Endothelial cell of umbilical vein (primary cell): ENCODE data around the gene SEMA7A.

Experiments used
- TF ChIP-seq, protein P1 (sequence below), 2 donors: IDR thresholded peaks; 1 replicate in 1 of 2; 2 replicates in 1 of 2; pipeline ENCODE4 v1.5.1; 2011; ENCODE audit warnings: low read length in 2 of 2, mild to moderate bottlenecking in 2 of 2, moderate library complexity in 2 of 2, control low read depth in 1 of 2, inconsistent platforms in 1 of 2, low read depth in 1 of 2; ENCODE audit not compliant: insufficient read depth in 1 of 2; ENCODE audit errors: extremely low read depth in 1 of 2
- TF ChIP-seq, protein P2 (sequence below): IDR thresholded peaks from 2 replicates; pipeline ENCODE4 v1.6.1; 2011; ENCODE audit not compliant: insufficient read depth, insufficient read length

DNA sequence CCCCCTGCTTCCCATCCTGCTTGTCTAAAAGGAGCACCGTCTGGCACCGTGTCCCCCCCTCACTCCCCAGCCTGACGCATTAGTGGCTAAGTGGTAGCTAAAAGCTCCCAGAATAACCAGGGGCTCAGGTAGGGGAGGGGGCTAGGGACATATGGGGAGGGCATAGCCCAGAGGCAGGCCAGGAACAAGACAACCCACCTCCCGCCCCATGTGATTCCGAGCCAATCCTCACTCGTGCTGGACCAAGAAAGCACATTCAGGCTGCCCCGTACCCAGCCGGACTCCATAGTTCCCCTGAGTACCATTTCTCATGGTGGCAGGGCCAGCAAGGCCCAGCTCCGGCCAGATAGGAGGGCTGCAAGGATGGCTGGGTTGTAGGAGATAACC lies 11.5 kb downstream of the SEMA7A start:
- TF ChIP-seq, protein P1, sequence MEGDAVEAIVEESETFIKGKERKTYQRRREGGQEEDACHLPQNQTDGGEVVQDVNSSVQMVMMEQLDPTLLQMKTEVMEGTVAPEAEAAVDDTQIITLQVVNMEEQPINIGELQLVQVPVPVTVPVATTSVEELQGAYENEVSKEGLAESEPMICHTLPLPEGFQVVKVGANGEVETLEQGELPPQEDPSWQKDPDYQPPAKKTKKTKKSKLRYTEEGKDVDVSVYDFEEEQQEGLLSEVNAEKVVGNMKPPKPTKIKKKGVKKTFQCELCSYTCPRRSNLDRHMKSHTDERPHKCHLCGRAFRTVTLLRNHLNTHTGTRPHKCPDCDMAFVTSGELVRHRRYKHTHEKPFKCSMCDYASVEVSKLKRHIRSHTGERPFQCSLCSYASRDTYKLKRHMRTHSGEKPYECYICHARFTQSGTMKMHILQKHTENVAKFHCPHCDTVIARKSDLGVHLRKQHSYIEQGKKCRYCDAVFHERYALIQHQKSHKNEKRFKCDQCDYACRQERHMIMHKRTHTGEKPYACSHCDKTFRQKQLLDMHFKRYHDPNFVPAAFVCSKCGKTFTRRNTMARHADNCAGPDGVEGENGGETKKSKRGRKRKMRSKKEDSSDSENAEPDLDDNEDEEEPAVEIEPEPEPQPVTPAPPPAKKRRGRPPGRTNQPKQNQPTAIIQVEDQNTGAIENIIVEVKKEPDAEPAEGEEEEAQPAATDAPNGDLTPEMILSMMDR (IDR thresholded peaks at IDR 0.05; ENCODE audit: extremely low read depth in 1 of 2, insufficient read depth in 1 of 2, low read depth in 1 of 2, low read length in 2 of 2): no peak
- TF ChIP-seq, protein P2, sequence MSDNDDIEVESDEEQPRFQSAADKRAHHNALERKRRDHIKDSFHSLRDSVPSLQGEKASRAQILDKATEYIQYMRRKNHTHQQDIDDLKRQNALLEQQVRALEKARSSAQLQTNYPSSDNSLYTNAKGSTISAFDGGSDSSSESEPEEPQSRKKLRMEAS: no peak
